HG02852 (cell line): ENCODE data around the gene TYW1B.
"Not testable (repeated sequence)": the region's sequence is repeated elsewhere in the genome, so short reads cannot be mapped to it uniquely, and the experiment has no call there.

Source experiments
- ATAC-seq: cut with Tn5 transposase; IDR thresholded peaks from one replicate; pipeline ENCODE4 v1.9.1; 2021; ENCODE audit warnings: mild to moderate bottlenecking, moderate library complexity; ENCODE audit not compliant: unreplicated experiment

The TYW1B gene

DNA sequence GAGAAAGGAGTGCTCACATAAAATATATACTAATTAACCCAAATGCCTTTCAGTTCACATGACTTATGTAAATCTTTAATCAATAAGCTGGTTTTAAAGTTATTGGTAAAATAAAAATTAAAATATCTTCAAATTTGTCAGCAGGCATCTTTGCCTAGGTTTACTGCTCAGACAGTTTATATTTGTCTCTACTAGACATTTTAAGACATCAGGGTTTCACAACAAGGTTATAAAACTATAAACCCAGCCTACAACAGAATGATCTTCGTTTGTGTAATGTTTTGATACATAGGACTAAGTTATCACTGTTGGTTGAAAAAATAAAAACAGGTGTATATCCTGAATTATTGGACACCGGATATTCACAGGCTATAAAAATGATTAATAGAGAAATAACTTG, 67.4 kb downstream of the TYW1B start:
- ATAC-seq, result no peak

DNA sequence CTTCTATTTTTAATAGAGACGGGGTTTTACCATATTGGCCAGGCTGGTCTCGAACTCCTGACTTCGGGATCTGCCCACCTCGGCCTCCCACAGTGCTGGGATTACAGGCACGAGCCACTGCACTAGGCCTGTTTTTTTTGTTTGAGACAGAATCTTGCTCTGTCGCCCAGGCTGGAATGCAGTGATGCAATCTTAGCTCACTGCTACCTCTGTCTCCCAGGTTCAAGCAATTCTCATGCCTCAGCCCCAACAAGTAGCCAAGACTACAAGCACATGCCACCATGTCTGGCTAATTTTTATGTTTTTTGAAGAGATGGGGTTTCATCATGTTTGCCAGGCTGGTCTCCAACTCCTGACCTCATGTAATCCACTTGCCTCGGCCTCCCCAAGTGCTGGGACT, 73.7 kb downstream of the TYW1B start:
- no peak for ATAC-seq

GRCh38 chr7:72753781-72754180, 74.2 kb downstream of the TYW1B start:
- no peak for ATAC-seq

- not testable (repeated sequence) for ATAC-seq
Measured at GRCh38 chr7:72753229-72753628, 74.8 kb downstream of the TYW1B start.

DNA sequence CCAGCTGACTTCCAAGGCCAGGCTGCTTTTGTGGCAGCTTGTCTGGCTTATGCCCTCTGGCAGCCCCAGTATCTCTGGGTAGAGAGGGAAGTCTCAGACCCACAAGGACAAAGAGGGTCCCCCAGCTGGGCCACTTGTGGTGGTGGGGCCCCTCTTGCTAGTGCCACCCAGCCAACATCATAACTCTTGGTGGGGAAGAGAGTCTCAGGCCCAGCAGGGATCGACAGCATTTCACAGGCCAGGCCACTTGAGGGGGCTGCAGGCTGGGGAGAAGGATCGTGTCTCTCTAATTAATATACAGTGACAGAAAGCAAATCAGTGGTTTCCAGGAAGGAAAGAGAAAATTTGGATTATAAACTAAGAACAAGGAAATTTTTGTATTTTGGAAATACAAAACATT, 76.0 kb downstream of the TYW1B start:
- ATAC-seq, result no peak

DNA sequence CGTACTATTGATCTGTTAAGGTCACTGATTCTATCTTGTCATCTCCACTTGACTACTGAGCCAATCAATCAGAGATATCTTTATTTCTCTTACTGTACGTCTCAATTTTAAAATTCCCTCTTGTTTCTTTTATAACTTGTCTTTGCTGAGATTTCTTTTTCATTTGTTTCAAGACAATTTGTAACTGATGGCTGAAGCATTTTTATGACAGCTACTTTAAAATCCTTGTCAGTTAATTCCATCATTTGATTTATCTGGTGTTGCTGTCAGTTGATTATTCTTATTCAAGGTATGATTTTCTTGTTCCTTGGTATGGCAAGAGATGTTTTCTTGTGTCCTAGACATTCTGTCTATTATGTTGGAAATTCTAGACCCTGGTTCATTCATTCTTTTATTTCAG, 76.6 kb downstream of the TYW1B start:
- ATAC-seq, result no peak

DNA sequence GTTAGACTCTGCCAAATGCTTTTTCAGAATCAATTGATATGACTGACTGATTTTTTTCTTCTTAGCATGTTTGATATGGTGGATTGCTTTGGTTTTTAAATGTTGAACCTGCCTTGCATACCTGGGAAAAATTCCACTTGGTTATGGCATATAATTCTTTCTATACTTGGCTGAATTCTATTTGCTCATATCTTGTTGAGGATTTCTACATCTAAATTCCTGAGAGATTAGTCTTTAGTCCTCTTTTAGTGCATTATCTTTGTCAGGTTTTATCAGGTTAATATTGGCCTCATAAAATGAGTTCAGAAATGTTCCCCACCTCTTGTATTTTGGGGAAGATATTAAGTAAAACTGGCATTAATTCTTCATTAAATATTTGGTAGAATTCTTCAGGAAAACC, 79.4 kb downstream of the TYW1B start:
- ATAC-seq, result not testable (repeated sequence)

DNA sequence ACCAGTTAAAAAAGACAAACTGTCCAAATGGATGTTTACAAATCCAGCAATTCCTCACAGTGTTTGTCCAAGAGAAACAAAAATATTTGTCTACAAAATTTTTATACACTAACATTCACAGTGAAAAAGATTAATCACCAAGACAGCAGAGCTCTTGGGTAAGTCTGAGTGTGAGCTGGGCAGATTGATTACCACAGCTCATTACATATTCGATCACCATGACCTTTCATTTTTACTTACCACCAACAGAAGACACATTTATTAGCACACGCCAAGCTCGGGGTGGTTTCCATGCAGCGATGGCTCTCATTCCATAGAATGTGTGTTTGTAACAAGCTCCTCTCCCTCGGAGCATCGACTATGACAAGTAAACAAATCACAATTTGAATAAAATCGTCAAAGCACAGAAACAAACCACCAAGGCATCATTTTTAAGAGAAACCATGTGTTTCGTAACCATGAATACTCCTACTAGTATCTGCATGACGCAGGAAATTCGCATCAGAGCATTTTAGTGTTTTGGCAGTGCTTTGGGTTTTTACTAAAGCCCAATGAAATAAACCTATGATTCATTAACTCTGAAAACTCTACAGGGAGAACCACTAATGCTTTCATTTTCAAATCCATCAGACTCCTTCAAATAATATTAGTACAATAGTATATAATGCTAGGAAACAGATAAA, 83.6 kb downstream of the TYW1B start:
- ATAC-seq, result not testable (repeated sequence)

DNA sequence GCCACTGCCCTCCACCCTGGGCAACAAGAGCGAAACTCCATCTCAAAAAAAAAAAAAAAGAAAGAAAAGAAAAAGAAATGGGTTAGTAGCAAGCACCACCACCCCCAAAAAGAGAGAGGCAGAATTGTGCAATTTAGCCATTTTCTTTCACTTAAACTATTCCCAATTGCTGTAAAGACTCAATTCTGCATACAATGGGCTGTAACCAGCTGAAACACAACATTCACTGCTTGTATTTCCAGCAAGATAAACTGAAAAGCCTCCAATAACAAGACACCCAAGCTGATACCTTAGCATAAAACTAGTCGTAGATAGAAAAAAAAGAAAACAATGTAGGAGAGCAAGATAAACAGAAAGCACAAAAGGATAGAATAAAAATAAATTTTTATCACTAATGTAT, 84.2 kb downstream of the TYW1B start:
- ATAC-seq, result not testable (repeated sequence)

DNA sequence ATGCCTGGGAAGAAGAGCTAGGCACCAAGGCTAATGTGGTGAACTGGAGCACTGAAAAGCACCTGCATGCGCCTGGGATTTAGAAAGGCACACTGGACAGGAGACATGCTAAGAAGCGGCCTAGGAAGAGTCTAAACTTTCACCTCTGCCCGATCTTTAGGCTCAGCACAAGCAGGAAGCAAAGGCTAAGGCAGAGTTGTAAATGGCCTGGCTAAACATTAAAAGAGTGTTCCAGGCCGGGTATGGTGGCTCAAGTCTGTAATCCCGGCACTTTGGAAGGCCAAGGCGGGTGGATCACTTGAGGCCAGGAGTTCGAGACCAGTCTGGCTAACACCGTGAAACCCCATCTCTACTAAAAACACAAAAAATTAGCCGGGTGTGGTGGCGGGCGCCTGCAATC, 88.3 kb downstream of the TYW1B start:
- ATAC-seq, result not testable (repeated sequence)

DNA sequence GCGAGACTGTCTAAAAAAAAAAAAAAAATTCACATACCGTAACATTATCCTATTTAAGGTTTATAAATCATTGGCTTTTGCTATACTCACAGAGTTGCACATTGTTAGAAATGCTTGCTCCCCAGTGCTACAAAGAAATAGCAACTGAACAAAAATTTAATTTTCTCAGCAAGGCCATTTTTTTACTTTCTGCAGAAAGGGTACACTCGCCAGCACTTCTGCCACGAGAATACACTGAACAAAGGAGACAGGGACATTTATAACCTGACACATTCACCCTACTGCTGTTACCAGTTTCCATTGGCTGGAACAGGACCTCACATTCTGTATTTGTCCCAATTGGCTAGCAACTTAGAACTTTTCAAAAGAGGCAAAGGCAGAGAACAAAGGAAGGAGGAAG, 92.1 kb downstream of the TYW1B start:
- ATAC-seq, result not testable (repeated sequence)

GRCh38 chr7:72730815-72731214, 97.2 kb downstream of the TYW1B start:
- not testable (repeated sequence) for ATAC-seq

- ATAC-seq, result not testable (repeated sequence)
Measured at GRCh38 chr7:72730384-72730783, 97.6 kb downstream of the TYW1B start.

- not testable (repeated sequence) for ATAC-seq
Measured at GRCh38 chr7:72729130-72729529, 98.9 kb downstream of the TYW1B start.

GRCh38 chr7:72722694-72723093, 105.3 kb downstream of the TYW1B start:
- ATAC-seq, result not testable (repeated sequence)

DNA sequence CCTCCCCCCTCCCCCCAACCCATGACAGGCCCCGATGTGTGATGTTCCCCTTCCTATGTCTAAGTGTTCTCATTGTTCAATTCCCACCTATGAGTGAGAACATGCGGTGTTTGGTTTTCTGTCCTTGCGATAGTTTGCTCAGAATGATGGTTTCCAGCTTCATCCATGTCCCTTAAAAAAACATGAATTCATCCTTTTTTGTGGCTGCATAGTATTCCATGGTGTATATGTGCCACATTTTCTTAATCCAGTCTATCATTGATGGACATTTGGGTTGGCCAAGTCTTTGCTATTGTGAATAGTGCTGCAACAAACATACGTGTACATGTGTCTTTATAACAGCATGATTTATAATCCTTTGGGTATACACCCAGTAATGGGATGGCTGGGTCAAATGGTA, 107.1 kb downstream of the TYW1B start:
- not testable (repeated sequence) for ATAC-seq

DNA sequence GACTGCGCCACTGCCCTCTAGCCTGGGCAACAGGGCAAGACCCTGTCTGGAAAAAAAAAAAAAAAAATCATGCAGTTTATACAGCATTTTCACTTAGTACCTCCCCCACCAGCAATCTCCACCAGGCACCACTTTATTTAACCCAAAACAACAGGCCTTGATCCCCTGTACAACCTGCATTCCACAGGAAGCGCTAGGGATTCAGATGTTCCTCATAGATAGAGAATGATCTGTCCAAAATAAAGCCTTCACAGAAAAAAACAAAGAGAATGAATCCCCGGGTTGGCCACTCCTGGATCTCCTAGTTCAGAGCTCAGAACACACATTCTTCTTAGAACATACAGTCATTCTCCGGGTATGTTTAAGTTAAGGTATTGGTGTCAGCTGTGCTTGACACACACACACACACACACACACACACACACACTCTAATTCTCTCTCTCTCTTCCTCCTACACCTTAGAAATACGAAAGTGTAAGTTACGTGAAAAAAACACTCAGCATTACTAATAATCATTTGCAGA, 110.7 kb downstream of the TYW1B start:
- ATAC-seq, result not testable (repeated sequence)

GRCh38 chr7:72711927-72712326, 116.1 kb downstream of the TYW1B start:
- not testable (repeated sequence) for ATAC-seq

GRCh38 chr7:72710983-72711382, 117.0 kb downstream of the TYW1B start:
- ATAC-seq, result no peak

DNA sequence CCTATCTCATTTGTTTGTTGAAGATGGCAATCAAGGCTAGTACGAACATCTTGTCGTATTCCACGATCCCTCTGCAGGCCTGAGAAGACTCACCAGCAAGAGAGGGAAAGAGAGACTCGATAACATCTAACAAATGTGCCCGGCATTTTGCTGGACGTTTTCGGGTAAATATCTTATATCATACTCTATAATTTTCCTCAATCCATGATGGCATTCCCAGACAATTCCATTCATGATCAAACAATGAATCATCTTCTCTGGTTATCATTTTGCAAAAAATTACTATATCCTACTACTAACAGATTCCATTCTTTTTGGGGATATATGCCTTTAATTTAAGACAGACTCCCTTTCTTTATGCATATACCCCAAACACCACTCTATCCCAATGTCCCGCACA, 118.1 kb downstream of the TYW1B start:
- no peak for ATAC-seq

GRCh38 chr7:72708371-72709050, 119.5 kb downstream of the TYW1B start:
- ATAC-seq, result not testable (repeated sequence)

DNA sequence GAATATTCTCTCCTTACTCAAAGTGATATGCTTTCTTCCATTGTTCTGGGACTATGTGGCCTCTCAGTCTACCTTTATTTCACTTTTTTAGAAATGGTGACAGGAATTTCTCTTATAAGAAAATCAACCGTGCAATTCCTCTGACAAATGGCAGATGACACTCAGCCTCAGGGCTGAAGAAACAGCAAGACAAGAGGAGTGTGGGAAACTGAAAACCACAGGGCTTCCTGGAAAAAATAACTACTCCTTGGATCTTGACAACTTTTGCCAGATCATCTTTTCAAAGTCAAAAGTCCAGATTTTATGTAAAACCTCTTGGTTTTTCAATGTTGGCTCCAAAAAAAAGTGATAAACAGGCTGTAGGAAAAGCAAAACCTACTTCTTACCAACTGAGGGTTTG, 121.5 kb downstream of the TYW1B start:
- no peak for ATAC-seq
